Esophagus squamous epithelium (tissue), 5 donors: ENCODE data around the gene RND1. TPM values are rescaled to one million over a fixed set of nuclear protein-coding genes. Genes with fewer than 3 reads are reported as not detected.

ENCODE experiments used
- DNase-seq: peaks from one replicate; lab custom pipeline; 2025; lab: John Stamatoyannopoulos, UW
- H3K27ac ChIP-seq, 4 donors: fragments of 200-600 bp; sonication (generic); one replicate each; pipeline ENCODE4 v1.5.1; 2016 to 2019; ENCODE audit warnings: mild to moderate bottlenecking in 1 of 4
- H3K27me3 ChIP-seq, 4 donors: fragments of 200-600 bp; sonication (generic); 1 replicate in 3 of 4; 2 replicates in 1 of 4; pipeline versions ENCODE4 v1.5.1 to v1.6.0; 2017 to 2021; ENCODE audit warnings: antibody characterized with exemption in 1 of 4
- H3K36me3 ChIP-seq, 3 donors: fragments of 200-600 bp; sonication (generic); one replicate each; pipeline ENCODE4 v1.5.1; 2016 to 2019
- H3K4me1 ChIP-seq, 3 donors: fragments of 200-600 bp; sonication (generic); one replicate each; pipeline ENCODE4 v1.5.1; 2017 to 2019
- H3K4me3 ChIP-seq, 4 donors: fragments of 200-600 bp; sonication (generic); 1 replicate in 3 of 4; 2 replicates in 1 of 4; pipeline ENCODE4 v1.5.1; 2016 to 2019; ENCODE audit warnings: mild to moderate bottlenecking in 2 of 4, moderate library complexity in 1 of 4
- H3K9me3 ChIP-seq, 3 donors: fragments of 200-600 bp; sonication (generic); one replicate each; pipeline ENCODE4 v1.5.1; 2016 to 2019
- CTCF ChIP-seq, 6 experiments: fragments of 450-650 bp in 4 of 6; fragments of 200-600 bp in 2 of 6; sonication (generic) in 2 of 6; IDR thresholded peaks; one replicate each; pipeline ENCODE4 v1.5.1; 2016 to 2019; ENCODE audit warnings: antibody characterized with exemption in 6 of 6, mild to moderate bottlenecking in 4 of 6, moderate library complexity in 4 of 6
- POLR2A ChIP-seq, 4 donors: fragments of 450-650 bp; IDR thresholded peaks; one replicate each; pipeline ENCODE4 v1.6.1; 2017; ENCODE audit warnings: antibody characterized with exemption in 4 of 4, mild to moderate bottlenecking in 4 of 4, moderate library complexity in 3 of 4
- WGBS, 2 donors: methylation state at CpG; one replicate each; pipeline ENCODE4 v1.1.5; 2018; 5-methylcytosine and 5-hydroxymethylcytosine counted together
- intact Hi-C: fragments of 100-400 bp; cut with DNase I; formaldehyde crosslinking; loops from one replicate; pipeline ENCODE4 v1.15.0; 2022
- total RNA-seq, 4 donors: library from RNA; depleted of rRNA; stranded (reverse); fragments of >200 nt; gene quantifications; one replicate each; pipeline ENCODE4 v1.1.0, GENCODE V29; 2016
- donor health status: DM: yes; HTN: yes; CAD: no.

Gene RND1
- total RNA-seq, 4 donors from 2014 or later = 0.57 to 6.1 (median 0.95) TPM

- H3K4me3 ChIP-seq = no peak overlapping the region
- no peaks in the 10 kb centered on the region for H3K9me3 ChIP-seq
- 88 to 96% methylated on average over 9 to 12 of the region's 12 CpGs for WGBS, 2 donors
- intact Hi-C loops = no loop called here
- H3K27me3 ChIP-seq = no peaks in the 10 kb centered on the region
- H3K4me1 ChIP-seq = no peaks in the 10 kb centered on the region
- H3K36me3 ChIP-seq = peaks cover 50 to 100% (median 82%) of the 10 kb centered on the region in 3 donors
- no peak for DNase-seq
- TF ChIP-seq CTCF (IDR thresholded peaks at IDR 0.05) = no peak
- H3K27ac ChIP-seq = no peak overlapping the region
Observed at GRCh38 chr12:48832321-48833060, 33.2 kb downstream of the RND1 start.

GRCh38 chr12:48831257-48831656 lies 34.4 kb downstream of the RND1 start:
- Histone ChIP-seq H3K36me3 (peaks cover 39 to 100% (median 70%) of the 10 kb centered on the region in 3 donors), H3K4me1 (no peaks in the 10 kb centered on the region), H3K27ac (no peak overlapping the region), H3K4me3 (no peak overlapping the region), H3K9me3 (no peaks in the 10 kb centered on the region), H3K27me3 (no peaks in the 10 kb centered on the region)
- 77 to 86% methylated on average over 6 of the region's 6 CpGs for WGBS, 2 donors
- no peak for DNase-seq
- intact Hi-C loops = no loop called here
- no peak for TF ChIP-seq POLR2A (IDR thresholded peaks at IDR 0.05)
- TF ChIP-seq CTCF (IDR thresholded peaks at IDR 0.05) = no peak

- no peaks in the 10 kb centered on the region for H3K27me3 ChIP-seq
- TF ChIP-seq CTCF (IDR thresholded peaks at IDR 0.05) (no peak), POLR2A (IDR thresholded peaks at IDR 0.05) (no peak)
- no peaks in the 10 kb centered on the region for H3K9me3 ChIP-seq
- H3K4me3 ChIP-seq = no peak overlapping the region
- intact Hi-C loops = no loop called here
- peaks cover 26 to 100% (median 51%) of the 10 kb centered on the region in 3 donors for H3K36me3 ChIP-seq
- 82 to 86% methylated on average over 6 to 13 of the region's 16 CpGs for WGBS, 2 donors
- no peak for DNase-seq
- H3K27ac ChIP-seq = no peak overlapping the region
- H3K4me1 ChIP-seq = no peaks in the 10 kb centered on the region
Observed at GRCh38 chr12:48828841-48829575, 36.7 kb downstream of the RND1 start.

- peaks cover 21 to 100% (median 46%) of the 10 kb centered on the region in 3 donors for H3K36me3 ChIP-seq
Observed at GRCh38 chr12:48828293-48828692, 37.4 kb downstream of the RND1 start.

More at GRCh38 chr12:48828293-48828692, 37.4 kb downstream of the RND1 start:
- H3K4me1 ChIP-seq = no peaks in the 10 kb centered on the region
- TF ChIP-seq POLR2A (IDR thresholded peaks at IDR 0.05) = no peak
- TF ChIP-seq CTCF (IDR thresholded peaks at IDR 0.05) = no peak
- no peak for DNase-seq
- no peaks in the 10 kb centered on the region for H3K27me3 ChIP-seq
- no peaks in the 10 kb centered on the region for H3K9me3 ChIP-seq
- intact Hi-C loops = no loop called here
- no peak overlapping the region for H3K27ac ChIP-seq
- no peak overlapping the region for H3K4me3 ChIP-seq
- 56% methylated on average over 2 of the region's 2 CpGs; no CpG with 5 or more reads in 1 of the 2 donors for WGBS, 2 donors
